ENCODE results near the gene GDI2. TPM values are rescaled to one million over a fixed set of nuclear protein-coding genes. Genes with fewer than 3 reads are reported as not detected.

GDI2 gene
- total and polyA plus RNA-seq, 12 donors = 45.3 to 412 (median 222) TPM

DNA sequence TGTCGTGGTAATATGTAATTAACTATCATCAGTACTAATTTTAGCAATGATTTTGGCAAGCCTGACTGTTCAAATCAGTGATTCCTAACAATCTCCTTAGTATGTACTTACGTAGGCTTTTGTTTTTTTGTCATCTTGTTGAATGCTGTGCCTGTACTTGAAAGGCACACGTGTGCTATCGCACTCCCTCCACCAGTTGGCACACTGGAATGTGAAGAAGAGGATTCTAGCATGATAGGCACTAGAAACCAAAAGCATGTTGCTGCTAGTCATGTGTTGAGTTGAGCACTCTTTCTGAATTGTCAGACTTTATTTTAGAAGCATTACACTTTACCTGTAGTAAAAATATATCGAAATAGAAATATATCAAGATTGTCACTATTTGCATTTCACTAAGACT is 69.5 kb downstream of the GDI2 start:
- TF ChIP-seq, protein P1, sequence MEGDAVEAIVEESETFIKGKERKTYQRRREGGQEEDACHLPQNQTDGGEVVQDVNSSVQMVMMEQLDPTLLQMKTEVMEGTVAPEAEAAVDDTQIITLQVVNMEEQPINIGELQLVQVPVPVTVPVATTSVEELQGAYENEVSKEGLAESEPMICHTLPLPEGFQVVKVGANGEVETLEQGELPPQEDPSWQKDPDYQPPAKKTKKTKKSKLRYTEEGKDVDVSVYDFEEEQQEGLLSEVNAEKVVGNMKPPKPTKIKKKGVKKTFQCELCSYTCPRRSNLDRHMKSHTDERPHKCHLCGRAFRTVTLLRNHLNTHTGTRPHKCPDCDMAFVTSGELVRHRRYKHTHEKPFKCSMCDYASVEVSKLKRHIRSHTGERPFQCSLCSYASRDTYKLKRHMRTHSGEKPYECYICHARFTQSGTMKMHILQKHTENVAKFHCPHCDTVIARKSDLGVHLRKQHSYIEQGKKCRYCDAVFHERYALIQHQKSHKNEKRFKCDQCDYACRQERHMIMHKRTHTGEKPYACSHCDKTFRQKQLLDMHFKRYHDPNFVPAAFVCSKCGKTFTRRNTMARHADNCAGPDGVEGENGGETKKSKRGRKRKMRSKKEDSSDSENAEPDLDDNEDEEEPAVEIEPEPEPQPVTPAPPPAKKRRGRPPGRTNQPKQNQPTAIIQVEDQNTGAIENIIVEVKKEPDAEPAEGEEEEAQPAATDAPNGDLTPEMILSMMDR (IDR thresholded peaks at IDR 0.05) = no peak
- no peak for TF ChIP-seq POLR2A (IDR thresholded peaks at IDR 0.05)
- no peak overlapping the region for H3K4me3 ChIP-seq
- H3K9me3 ChIP-seq (replicated peaks in 1 of 3) = no peaks in the 10 kb centered on the region
- H3K36me3 ChIP-seq (replicated peaks in 1 of 2) = peaks cover 0 to 42% of the 10 kb centered on the region in 2 donors
- H3K4me1 ChIP-seq (replicated peaks in 1 of 2) = peaks cover 0 to 2% of the 10 kb centered on the region in 2 donors
- H3K27me3 ChIP-seq = no peaks in the 10 kb centered on the region
- WGBS, 4 donors = 74 to 78% (median 76%) methylated on average over 5 of the region's 5 CpGs
- H3K27ac ChIP-seq = no peak overlapping the region
- DNase-seq = no peak
- intact Hi-C loops (cut with DNase I) = no loop called here

GRCh38 chr10:5742116-5742515 is 71.1 kb downstream of the GDI2 start:
- Histone ChIP-seq H3K27ac (no peak overlapping the region), H3K27me3 (no peaks in the 10 kb centered on the region), H3K9me3 (replicated peaks in 1 of 3) (no peaks in the 10 kb centered on the region), H3K4me3 (no peak overlapping the region), H3K36me3 (replicated peaks in 1 of 2) (peaks cover 0 to 28% of the 10 kb centered on the region in 2 donors), H3K4me1 (replicated peaks in 1 of 2) (peaks cover 0 to 10% of the 10 kb centered on the region in 2 donors)
- intact Hi-C loops (cut with DNase I) = no loop called here
- WGBS, 4 donors = 81 to 95% (median 91%) methylated on average over 6 of the region's 6 CpGs
- TF ChIP-seq, protein P1 (IDR thresholded peaks at IDR 0.05) = no peak
- TF ChIP-seq POLR2A (IDR thresholded peaks at IDR 0.05) = no peak
- DNase-seq = no peak

DNA sequence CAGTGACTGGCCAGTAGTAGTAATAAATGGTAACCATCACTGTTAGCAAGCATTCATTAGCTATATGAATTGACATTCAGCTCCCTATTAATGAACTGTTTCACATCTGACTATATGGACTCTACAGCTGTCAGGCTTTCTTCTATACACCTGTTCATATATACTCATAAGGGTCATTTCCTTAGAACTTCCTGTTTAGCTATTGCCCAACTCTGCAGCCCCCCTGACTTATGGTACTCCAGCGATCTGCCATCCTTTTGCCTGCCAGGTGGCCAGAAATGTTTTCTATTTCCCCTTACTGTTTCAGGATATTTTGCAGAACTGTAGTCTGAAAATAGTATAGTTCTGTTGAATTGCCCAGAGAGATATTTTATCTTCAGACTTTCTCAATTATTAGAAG is 72.0 kb downstream of the GDI2 start:
- Histone ChIP-seq H3K27ac (no peak overlapping the region), H3K9me3 (replicated peaks in 1 of 3) (no peaks in the 10 kb centered on the region), H3K36me3 (replicated peaks in 1 of 2) (peaks cover 0 to 20% of the 10 kb centered on the region in 2 donors), H3K4me3 (no peak overlapping the region), H3K4me1 (replicated peaks in 1 of 2) (peaks cover 0 to 10% of the 10 kb centered on the region in 2 donors), H3K27me3 (no peaks in the 10 kb centered on the region)
- TF ChIP-seq, protein P1 (IDR thresholded peaks at IDR 0.05) = no peak
- no peak for TF ChIP-seq POLR2A (IDR thresholded peaks at IDR 0.05)
- no peak for DNase-seq
- intact Hi-C loops (cut with DNase I) = no loop called here
- 70 to 81% (median 79%) methylated on average over 1 of the region's 1 CpG for WGBS, 4 donors

DNA sequence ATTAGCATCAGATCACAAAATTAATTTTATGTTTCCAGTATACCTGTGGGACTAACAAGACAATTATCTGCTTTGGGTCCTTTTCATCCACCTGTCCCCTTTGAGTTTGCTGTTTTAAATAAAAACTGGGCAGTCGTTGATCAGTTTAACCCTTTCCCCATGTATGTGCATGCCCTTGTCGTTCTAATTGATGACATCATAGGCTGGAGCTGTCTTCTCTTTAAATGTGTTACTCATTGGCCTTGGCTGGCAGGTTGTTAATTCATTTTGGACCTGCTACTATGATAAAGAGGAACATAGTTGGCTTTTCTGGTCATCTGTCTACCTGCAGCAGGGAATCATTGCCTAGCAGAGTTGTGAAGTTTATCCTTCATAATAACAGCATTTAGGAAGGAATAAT is 74.8 kb downstream of the GDI2 start:
- H3K9me3 ChIP-seq (replicated peaks in 1 of 3) = no peaks in the 10 kb centered on the region
- intact Hi-C loops (cut with DNase I) = no loop called here
- TF ChIP-seq POLR2A (IDR thresholded peaks at IDR 0.05) = no peak
- TF ChIP-seq, protein P1 (IDR thresholded peaks at IDR 0.05) = no peak
- H3K27ac ChIP-seq = no peak overlapping the region
- DNase-seq = no peak
- H3K27me3 ChIP-seq = no peaks in the 10 kb centered on the region
- H3K36me3 ChIP-seq (replicated peaks in 1 of 2) = peaks cover 0 to 19% of the 10 kb centered on the region in 2 donors
- H3K4me3 ChIP-seq = no peak overlapping the region
- WGBS, 4 donors = 33 to 53% (median 49%) methylated on average over 2 of the region's 2 CpGs
- H3K4me1 ChIP-seq (replicated peaks in 1 of 2) = peaks cover 0 to 10% of the 10 kb centered on the region in 2 donors

Data from adrenal gland (tissue), 12 donors.